ENCODE measurements around the gene PCK2. TPM values are rescaled to one million over a fixed set of nuclear protein-coding genes. Genes with fewer than 3 reads are reported as not detected.

Gene PCK2
- total RNA-seq, 1 experiment from 2014 or later: 48.9 TPM

DNA sequence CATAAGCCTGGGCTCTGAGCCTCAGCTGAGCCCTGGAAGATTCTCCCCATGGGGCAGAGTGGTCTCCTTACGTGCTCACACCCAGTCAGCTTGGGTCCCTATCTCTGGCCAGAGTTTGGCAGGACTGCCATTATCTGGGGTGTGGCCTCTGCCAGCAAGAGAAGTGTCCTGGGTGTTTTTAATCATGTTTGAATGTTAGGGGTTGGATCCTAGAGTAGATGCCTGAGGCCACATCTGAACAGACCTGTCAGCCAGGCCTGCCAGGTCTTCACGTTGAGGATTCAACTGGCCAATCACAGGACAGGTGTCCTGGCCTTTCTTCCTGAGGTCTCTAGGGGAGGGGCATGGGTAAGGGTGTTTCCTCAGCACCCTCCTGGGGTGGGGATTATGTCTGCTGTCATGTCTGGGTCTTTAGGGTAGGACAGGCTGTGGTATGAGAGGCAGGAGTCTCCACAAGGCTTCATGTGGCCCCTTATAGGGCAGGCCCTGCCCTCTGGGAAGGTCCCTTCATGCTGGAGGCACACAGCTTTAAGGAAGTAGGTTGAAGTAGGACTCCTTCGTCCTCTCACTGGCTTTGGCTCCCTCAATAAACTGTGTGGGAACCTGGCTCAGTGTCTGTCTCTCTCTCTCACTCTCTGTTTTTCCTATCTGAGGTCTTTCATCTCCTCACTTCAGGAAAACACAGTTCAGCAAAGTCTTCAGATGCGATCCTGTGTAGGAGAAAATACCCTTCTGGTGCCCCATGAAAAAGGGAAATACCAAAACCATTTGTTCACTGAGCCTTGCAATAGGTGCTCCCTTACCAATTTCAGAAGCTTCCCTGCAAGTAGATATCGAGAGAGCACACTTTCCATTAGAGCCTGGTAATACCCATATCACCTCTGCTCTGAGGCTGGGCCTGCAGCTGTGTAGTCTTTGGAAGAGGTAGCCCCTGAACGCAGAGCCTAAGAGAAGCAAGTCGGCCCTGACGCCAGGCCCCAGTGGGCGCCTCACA lies 29.6 kb downstream of the PCK2 start:
- no peak overlapping the region for H3K18ac ChIP-seq (ENCODE audit: insufficient read length, low read depth, low read length)
- H3K56ac ChIP-seq (ENCODE audit: insufficient read length, low read depth, low read length): no peak overlapping the region
- no peak overlapping the region for H2BK120ac ChIP-seq (ENCODE audit: low read depth, low read length, poor library complexity, severe bottlenecking)
- no peak overlapping the region for H4K5ac ChIP-seq (ENCODE audit: insufficient read length, low read depth, low read length)
- no peak overlapping the region for H2AFZ ChIP-seq (ENCODE audit: low read length)
- no peak overlapping the region for H2BK5ac ChIP-seq (ENCODE audit: insufficient read length, low read length)
- H3K9ac ChIP-seq (ENCODE audit: extremely low read depth, insufficient read length, low read length): no peak overlapping the region
- H3K4me1 ChIP-seq (ENCODE audit: insufficient read depth, low read length): no peaks in the 10 kb centered on the region
- no peak overlapping the region for H4K91ac ChIP-seq (ENCODE audit: insufficient read length, low read depth, low read length)
- H3K27ac ChIP-seq (ENCODE audit: insufficient read length, low read depth, low read length): no peak overlapping the region
- DNase-seq: no peak
- no peaks in the 10 kb centered on the region for H3K79me2 ChIP-seq (ENCODE audit: insufficient read depth, low read length)
- H3K9me3 Mint-ChIP-seq: no peaks in the 10 kb centered on the region
- H3K4me2 ChIP-seq (ENCODE audit: insufficient read depth, insufficient read length, low read length): no peak overlapping the region
- H3K27me3 Mint-ChIP-seq (ENCODE audit: low read depth): no peaks in the 10 kb centered on the region
- H3K23ac ChIP-seq (ENCODE audit: insufficient read length, low read depth, low read length): no peak overlapping the region
- H3K79me1 ChIP-seq (ENCODE audit: insufficient read depth, low read depth, low read length, poor library complexity, severe bottlenecking): no peaks in the 10 kb centered on the region
- no peaks in the 10 kb centered on the region for H3K4me1 Mint-ChIP-seq
- no CpG with 5 or more reads among the region's 9 CpGs for WGBS (ENCODE audit: extremely low coverage, insufficient read length, low lambda C conversion rate)
- H3K4me3 Mint-ChIP-seq: no peak overlapping the region
- TF ChIP-seq CTCF (conservative IDR thresholded peaks at IDR 0.05): no peak
- H3K36me3 Mint-ChIP-seq (ENCODE audit: insufficient read depth in 1 of 3, low read depth in 3 of 3): peaks cover 16 to 51% (median 43%) of the 10 kb centered on the region in 3 experiments; a peak in 6 of 7 replicates
- no peak overlapping the region for H3T11ph ChIP-seq (ENCODE audit: low read length)
- H2AK5ac ChIP-seq (ENCODE audit: insufficient read length, low read length): no peak overlapping the region
- H2BK12ac ChIP-seq (ENCODE audit: insufficient read length, low read depth, low read length): no peak overlapping the region
- no peaks in the 10 kb centered on the region for H3K27me3 ChIP-seq (ENCODE audit: insufficient read depth, low read length)
- H2BK15ac ChIP-seq (ENCODE audit: low read depth, low read length): no peak overlapping the region
- no peak overlapping the region for H3K14ac ChIP-seq (ENCODE audit: insufficient read depth, low read length)
- H3K9me3 ChIP-seq (ENCODE audit: control insufficient read depth, low read depth, low read length): no peaks in the 10 kb centered on the region
- H4K20me1 ChIP-seq (ENCODE audit: control insufficient read depth, insufficient read depth, insufficient read length): no peaks in the 10 kb centered on the region
- no peak overlapping the region for H2BK20ac ChIP-seq (ENCODE audit: low read depth, low read length, poor library complexity, severe bottlenecking)
- no peak overlapping the region for H3K4ac ChIP-seq (ENCODE audit: low read depth, low read length)
- H4K8ac ChIP-seq (replicated peaks; ENCODE audit: insufficient read length, low read depth, low read length): no peak overlapping the region
- H3K27ac Mint-ChIP-seq: no peak overlapping the region
- H3K23me2 ChIP-seq (ENCODE audit: insufficient read length, low read depth, low read length, poor library complexity, severe bottlenecking): no peaks in the 10 kb centered on the region

All from H9 (cell line).